ENCODE results near the gene ABCC10.
"Not testable (repeated sequence)": the region's sequence is repeated elsewhere in the genome, so short reads cannot be mapped to it uniquely, and the experiment has no call there.

ABCC10 gene

GRCh38 chr6:43444036-43444435 is 16.7 kb downstream of the ABCC10 start:
- DNase-seq (ENCODE audit: low read depth) = no peak

GRCh38 chr6:43444582-43444981 is 17.2 kb downstream of the ABCC10 start:
- no peak for DNase-seq (ENCODE audit: low read depth)

- DNase-seq (ENCODE audit: low read depth) = no peak
These were observed 18.2 kb downstream of the ABCC10 start for GRCh38 chr6:43445576-43445975.

- DNase-seq (ENCODE audit: low read depth) = no peak
These were observed 20.3 kb downstream of the ABCC10 start for GRCh38 chr6:43447604-43448003.

GRCh38 chr6:43448916-43449315 is 21.6 kb downstream of the ABCC10 start:
- DNase-seq (ENCODE audit: low read depth) = no peak

GRCh38 chr6:43450699-43451131 is 23.4 kb downstream of the ABCC10 start:
- no peak for DNase-seq (ENCODE audit: low read depth)

- no peak for DNase-seq (ENCODE audit: low read depth)
These were observed 24.0 kb downstream of the ABCC10 start for GRCh38 chr6:43451348-43451747.

GRCh38 chr6:43451939-43452338 is 24.6 kb downstream of the ABCC10 start:
- no peak for DNase-seq (ENCODE audit: low read depth)

GRCh38 chr6:43452896-43453295 is 25.6 kb downstream of the ABCC10 start:
- no peak for DNase-seq (ENCODE audit: low read depth)

GRCh38 chr6:43453831-43454230 is 26.5 kb downstream of the ABCC10 start:
- no peak for DNase-seq (ENCODE audit: low read depth)

- DNase-seq (ENCODE audit: low read depth) = no peak
These were observed 27.0 kb downstream of the ABCC10 start for GRCh38 chr6:43454290-43454695.

- peak; percentile 86 for DNase-seq (ENCODE audit: low read depth)
These were observed 27.6 kb downstream of the ABCC10 start for GRCh38 chr6:43454696-43455530.

- DNase-seq (ENCODE audit: low read depth) = peak; percentile 14
These were observed 28.4 kb downstream of the ABCC10 start, which contains the start of gene DLK2 for GRCh38 chr6:43455531-43456428. Gene DLK2, minus strand, starts transcription at chr6:43455548. Its CDS starts 723 bp downstream, at chr6:43454825.

GRCh38 chr6:43457643-43458042 is 30.3 kb downstream of the ABCC10 start:
- DNase-seq (ENCODE audit: low read depth) = no peak

GRCh38 chr6:43458154-43458553 is 30.8 kb downstream of the ABCC10 start:
- DNase-seq (ENCODE audit: low read depth) = not testable (repeated sequence)

GRCh38 chr6:43459535-43459934 is 32.2 kb downstream of the ABCC10 start:
- DNase-seq (ENCODE audit: low read depth) = no peak

- DNase-seq (ENCODE audit: low read depth) = no peak
These were observed 32.7 kb downstream of the ABCC10 start for GRCh38 chr6:43460032-43460431.

- no peak for DNase-seq (ENCODE audit: low read depth)
These were observed 34.6 kb downstream of the ABCC10 start for GRCh38 chr6:43461936-43462335.

GRCh38 chr6:43464337-43464736 is 37.0 kb downstream of the ABCC10 start:
- DNase-seq (ENCODE audit: low read depth) = no peak

GRCh38 chr6:43465948-43466347 is 38.6 kb downstream of the ABCC10 start:
- DNase-seq (ENCODE audit: low read depth) = no peak

- not testable (repeated sequence) for DNase-seq (ENCODE audit: low read depth)
These were observed 39.9 kb downstream of the ABCC10 start for GRCh38 chr6:43467265-43467664.

- DNase-seq (ENCODE audit: low read depth) = no peak
These were observed 40.4 kb downstream of the ABCC10 start for GRCh38 chr6:43467752-43468151.

- DNase-seq (ENCODE audit: low read depth) = no peak
These were observed 40.9 kb downstream of the ABCC10 start for GRCh38 chr6:43468240-43468639.

Measured in iris pigment epithelial cell (primary cell).